IMR-90 (cell line): ENCODE data around the gene EHBP1L1. TPM values are rescaled to one million over a fixed set of nuclear protein-coding genes. Genes with fewer than 3 reads are reported as not detected.

Experiments used
- ATAC-seq: fragments of 200-7000 bp; cut with Tn5 transposase; 2 replicates; pipeline ENCODE4 v1.9.1; 2020; ENCODE audit warnings: low read depth, mild to moderate bottlenecking, moderate library complexity
- BruUV-seq: library from RNA; stranded (reverse); fragments of 400-500 nt; replicated peaks from 2 replicates; lab custom pipeline; 2021; lab: Mats Ljungman, UMichigan
- CTCF ChIA-PET: fragments of 300-600 bp; formaldehyde crosslinking; extraction: SDS; loops from one replicate; lab custom pipeline; 2021; ENCODE audit warnings: antibody characterized with exemption; lab: Yijun Ruan, JAX
- POLR2A ChIA-PET: fragments of 300-600 bp; sonication (Branson Sonifier 250); formaldehyde crosslinking; loops from one replicate; lab custom pipeline; 2022; ENCODE audit warnings: antibody characterized with exemption; ENCODE audit not compliant: unreplicated experiment; lab: Charles Lee
- DNase-seq: peaks from one replicate; pipeline ENCODE4 v3.0.0; 2013
- H2AFZ ChIP-seq: replicated peaks from 2 replicates; pipeline ENCODE3; 2013; ENCODE audit warnings: low read length, mild to moderate bottlenecking; ENCODE audit not compliant: poor library complexity
- H2AK5ac ChIP-seq: 2 replicates; pipeline ENCODE4 v1.6.1; 2013; ENCODE audit warnings: low read depth, low read length, inconsistent platforms
- H2AK9ac ChIP-seq: replicated peaks from 2 replicates; pipeline ENCODE3; 2013; ENCODE audit warnings: mild to moderate bottlenecking, low read depth, low read length, moderate library complexity; ENCODE audit not compliant: poor library complexity
- H2BK120ac ChIP-seq: 2 replicates; pipeline ENCODE4 v1.6.1; 2013; ENCODE audit warnings: low read depth, low read length, inconsistent platforms
- H2BK15ac ChIP-seq: 3 replicates; pipeline ENCODE4 v1.6.1; 2013; ENCODE audit warnings: low read depth, low read length, inconsistent platforms
- H2BK20ac ChIP-seq: 2 replicates; pipeline ENCODE4 v1.6.1; 2013; ENCODE audit warnings: low read depth, mild to moderate bottlenecking, inconsistent platforms, low read length, moderate library complexity
- H2BK5ac ChIP-seq: 2 replicates; pipeline ENCODE4 v1.6.1; 2013; ENCODE audit warnings: mild to moderate bottlenecking, low read depth, low read length, inconsistent platforms; ENCODE audit not compliant: poor library complexity, severe bottlenecking
- H3K14ac ChIP-seq: replicated peaks from 2 replicates; pipeline ENCODE4 v1.6.1; 2013; ENCODE audit warnings: low read depth, low read length, inconsistent platforms
- H3K18ac ChIP-seq: 2 replicates; pipeline ENCODE4 v1.6.1; 2013; ENCODE audit warnings: low read depth, low read length, control low read depth
- H3K23ac ChIP-seq: 2 replicates; pipeline ENCODE4 v1.6.1; 2013; ENCODE audit warnings: low read depth, low read length, inconsistent platforms
- H3K27ac ChIP-seq: 2 replicates; pipeline ENCODE4 v1.5.1; 2013; ENCODE audit warnings: mild to moderate bottlenecking, control low read depth, low read length; ENCODE audit not compliant: insufficient read depth
- H3K27me3 ChIP-seq: 2 replicates; pipeline ENCODE4 v1.6.1; 2013; ENCODE audit warnings: low read length; ENCODE audit not compliant: control insufficient read depth, insufficient read depth
- H3K36me3 ChIP-seq: 2 replicates; pipeline ENCODE4 v1.6.1; 2013; ENCODE audit warnings: low read length, mixed read lengths; ENCODE audit not compliant: control insufficient read depth, insufficient read depth
- H3K4ac ChIP-seq: 2 replicates; pipeline ENCODE4 v1.6.1; 2013; ENCODE audit warnings: low read depth, low read length, inconsistent platforms
- H3K4me1 ChIP-seq: 2 replicates; pipeline ENCODE4 v1.6.1; 2013; ENCODE audit warnings: low read length, mixed read lengths; ENCODE audit not compliant: control insufficient read depth, insufficient read depth
- H3K4me2 ChIP-seq: 2 replicates; pipeline ENCODE4 v1.6.1; 2013; ENCODE audit warnings: low read depth, mild to moderate bottlenecking, control low read depth, low read length, moderate library complexity
- H3K4me3 ChIP-seq: 2 replicates; pipeline ENCODE4 v1.5.1; 2013; ENCODE audit warnings: low read depth, mild to moderate bottlenecking, control low read depth, low read length, moderate library complexity; ENCODE audit not compliant: insufficient read depth
- H3K56ac ChIP-seq: 2 replicates; pipeline ENCODE4 v1.6.1; 2013; ENCODE audit warnings: low read length, inconsistent platforms; ENCODE audit not compliant: insufficient read depth; ENCODE audit errors: extremely low read depth
- H3K79me1 ChIP-seq, 2 experiments: 2 replicates each; pipeline ENCODE4 v1.6.1; 2013; ENCODE audit warnings: low read length in 2 of 2, inconsistent platforms in 1 of 2, low read depth in 1 of 2
- H3K9ac ChIP-seq: 2 replicates; pipeline ENCODE4 v1.6.1; 2013; ENCODE audit warnings: low read depth, low read length, control low read depth
- H3K9me1 ChIP-seq: 2 replicates; pipeline ENCODE4 v1.6.1; 2013; ENCODE audit warnings: low read length, inconsistent platforms; ENCODE audit not compliant: insufficient read depth
- H3K9me3 ChIP-seq: 2 replicates; pipeline ENCODE4 v1.6.1; 2013; ENCODE audit warnings: low read length; ENCODE audit not compliant: control insufficient read depth, insufficient read depth
- H4K20me1 ChIP-seq: 2 replicates; pipeline ENCODE4 v1.6.1; 2013; ENCODE audit warnings: low read length, inconsistent platforms; ENCODE audit not compliant: insufficient read depth
- H4K5ac ChIP-seq: 2 replicates; pipeline ENCODE4 v1.6.1; 2013; ENCODE audit warnings: mild to moderate bottlenecking, low read depth, low read length, control low read depth
- H4K8ac ChIP-seq, 2 experiments: 2 replicates each; pipeline ENCODE4 v1.6.1; 2013; ENCODE audit warnings: low read depth in 2 of 2, low read length in 2 of 2, control low read depth in 1 of 2, inconsistent platforms in 1 of 2
- H4K91ac ChIP-seq: 2 replicates; pipeline ENCODE4 v1.6.1; 2013; ENCODE audit warnings: low read depth, low read length, inconsistent platforms; ENCODE audit not compliant: insufficient read depth
- FOS ChIP-seq: fragments of 150-350 bp; IDR thresholded peaks from 2 replicates; pipeline ENCODE4 v1.6.1; 2016; ENCODE audit warnings: low read depth, low read length
- MAFK ChIP-seq: IDR thresholded peaks from 2 replicates; pipeline ENCODE4 v1.6.1; 2012; ENCODE audit warnings: low read depth, low read length, improper control_type of control experiment
- MAZ ChIP-seq: IDR thresholded peaks from 2 replicates; pipeline ENCODE4 v1.6.1; 2012; ENCODE audit warnings: low read depth, mild to moderate bottlenecking, low read length, improper control_type of control experiment, moderate library complexity, borderline replicate concordance
- MXI1 ChIP-seq: IDR thresholded peaks from 2 replicates; pipeline ENCODE4 v1.6.1; 2012; ENCODE audit warnings: low read depth, mild to moderate bottlenecking, low read length, moderate library complexity, borderline replicate concordance
- POLR2A ChIP-seq: IDR thresholded peaks from 2 replicates; pipeline ENCODE4 v1.6.1; 2012; ENCODE audit warnings: mild to moderate bottlenecking, low read depth, low read length
- RAD21 ChIP-seq: IDR thresholded peaks from 2 replicates; pipeline ENCODE4 v1.6.1; 2012; ENCODE audit warnings: low read length, improper control_type of control experiment
- RCOR1 ChIP-seq: IDR thresholded peaks from 2 replicates; pipeline ENCODE4 v1.6.1; 2012; ENCODE audit warnings: mild to moderate bottlenecking, low read length, improper control_type of control experiment; ENCODE audit not compliant: insufficient replicate concordance
- SMC3 ChIP-seq: fragments of 150-350 bp; IDR thresholded peaks from 2 replicates; pipeline ENCODE4 v1.6.1; 2016; ENCODE audit warnings: low read depth, mild to moderate bottlenecking, antibody characterized with exemption, low read length, moderate library complexity
- WGBS, 2 experiments: methylation state at CpG; one replicate each; pipeline versions ENCODE4 v1.1.5 to v1.1.7; 2013; ENCODE audit warnings: missing lambda C conversion rate in 2 of 2; ENCODE audit not compliant: insufficient read length in 1 of 2; ENCODE audit errors: extremely low coverage in 2 of 2; 5-methylcytosine and 5-hydroxymethylcytosine counted together
- dilution Hi-C: fragments of 300-500 bp; cut with HindIII; formaldehyde crosslinking; loops from one replicate; pipeline ENCODE4 v1.14.3; 2018; ENCODE audit warnings: low sequenced_read_pairs; ENCODE audit not compliant: unreplicated experiment
- in situ Hi-C: fragments of 300-500 bp; cut with MboI; formaldehyde crosslinking; loops from 3 replicates; pipeline ENCODE4 v1.14.3; 2019; ENCODE audit warnings: low sequenced_read_pairs, inconsistent platforms, mixed read lengths
- intact Hi-C: fragments of 100-400 bp; cut with micrococcal nuclease; formaldehyde crosslinking; loops from 2 replicates; pipeline ENCODE4 v1.10.0; 2022
- polyA plus RNA-seq, 3 experiments: library from polyadenylated mRNA; depleted of rRNA; stranded (reverse); fragments of >200 nt; gene quantifications; 2 replicates each; pipeline ENCODE4 v1.2.3, GENCODE V29; 2012; ENCODE audit warnings: low replicate concordance in 1 of 3
- total RNA-seq: library from RNA; depleted of rRNA; stranded (reverse); fragments of >200 nt; gene quantifications from 2 replicates; pipeline ENCODE4 v1.2.3, GENCODE V29; 2012

The EHBP1L1 gene
- total and polyA plus RNA-seq, 2 of the 4 experiments (the other 2 are of a cell fraction), result 10.0 to 27.4 TPM

DNA sequence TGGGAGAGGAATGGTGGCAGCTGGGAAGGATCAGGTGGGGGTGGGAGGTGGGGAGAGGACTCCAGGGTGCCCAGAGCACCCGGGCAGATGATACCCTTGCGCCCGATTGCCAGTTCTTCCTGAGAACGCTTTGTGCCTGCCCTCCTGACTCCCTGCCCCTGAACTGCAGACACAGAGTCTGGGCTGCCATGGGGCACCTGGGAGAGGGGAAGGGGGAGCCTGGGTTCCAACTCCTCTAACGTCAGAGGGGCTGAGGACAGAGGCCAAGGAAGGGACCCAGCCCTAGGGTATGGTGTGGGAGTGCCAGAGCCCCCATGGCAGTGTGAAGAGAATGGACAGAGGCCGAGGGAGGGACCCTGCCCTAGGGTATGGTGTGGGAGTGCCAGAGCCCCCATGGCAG is 20.7 kb downstream of the EHBP1L1 start:
- H3K27me3 ChIP-seq, result no peaks in the 10 kb centered on the region
- H3K56ac ChIP-seq, result no peak overlapping the region
- dilution Hi-C loops (no loop called here), intact Hi-C loops (no loop called here), in situ Hi-C loops (no loop called here)
- H3K27ac ChIP-seq, result no peak overlapping the region
- H3K9ac ChIP-seq, result no peak overlapping the region
- H3K4me3 ChIP-seq, result no peak overlapping the region
- H3K4me1 ChIP-seq, result no peaks in the 10 kb centered on the region
- no peak overlapping the region for H4K91ac ChIP-seq
- ATAC-seq, result no peak
- no peak overlapping the region for H3K14ac ChIP-seq
- DNase-seq, result no peak
- peaks cover 31% of the 10 kb centered on the region for H3K36me3 ChIP-seq
- H2BK15ac ChIP-seq, result no peak overlapping the region
- H4K8ac ChIP-seq, result no peak overlapping the region
- peaks cover 5% of the 10 kb centered on the region for H4K20me1 ChIP-seq
- H2AK9ac ChIP-seq, result no peak overlapping the region
- no peak overlapping the region for H2AK5ac ChIP-seq
- H3K23ac ChIP-seq, result no peak overlapping the region
- WGBS, 2 experiments, result 53% methylated on average over 3 of the region's 6 CpGs; no CpG with 5 or more reads in 1 of the 2 experiments
- no peak overlapping the region for H3K4me2 ChIP-seq
- H2BK20ac ChIP-seq, result no peak overlapping the region
- no peak overlapping the region for H2BK5ac ChIP-seq
- no TSS peak for BruUV-seq
- H3K79me1 ChIP-seq, result 0 out of 4 replicates have a peak, but pooled peaks cover 0 to 3% of the 10 kb centered on the region in 2 experiments
- no peak overlapping the region for H2AFZ ChIP-seq
- H3K18ac ChIP-seq, result no peak overlapping the region
- H3K9me3 ChIP-seq, result no peaks in the 10 kb centered on the region
- H3K4ac ChIP-seq, result no peak overlapping the region
- TF ChIP-seq SMC3 (no peak), RCOR1 (no peak), MAZ (no peak), RAD21 (no peak), POLR2A (no peak), MAFK (no peak), MXI1 (no peak), FOS (no peak)
- no peak overlapping the region for H4K5ac ChIP-seq
- CTCF ChIA-PET, result no interaction called here
- POLR2A ChIA-PET, result no interaction called here
- H2BK120ac ChIP-seq, result no peak overlapping the region
- no peaks in the 10 kb centered on the region for H3K9me1 ChIP-seq
